22Rv1 (cell line): ENCODE results near the gene EPHA8.

ENCODE experiments used
- H3K27ac ChIP-seq: fragments of 450-650 bp; 2 replicates; pipeline ENCODE4 v1.5.1; 2017
- ZFX ChIP-seq: fragments of 450-650 bp; IDR thresholded peaks from 2 replicates; pipeline ENCODE4 v1.6.1; 2017; ENCODE audit warnings: antibody characterized with exemption, borderline replicate concordance
- TF ChIP-seq, protein P1 (sequence below): fragments of 450-650 bp; IDR thresholded peaks from 2 replicates; pipeline ENCODE4 v1.5.1; 2017; ENCODE audit warnings: mild to moderate bottlenecking

Gene EPHA8

DNA sequence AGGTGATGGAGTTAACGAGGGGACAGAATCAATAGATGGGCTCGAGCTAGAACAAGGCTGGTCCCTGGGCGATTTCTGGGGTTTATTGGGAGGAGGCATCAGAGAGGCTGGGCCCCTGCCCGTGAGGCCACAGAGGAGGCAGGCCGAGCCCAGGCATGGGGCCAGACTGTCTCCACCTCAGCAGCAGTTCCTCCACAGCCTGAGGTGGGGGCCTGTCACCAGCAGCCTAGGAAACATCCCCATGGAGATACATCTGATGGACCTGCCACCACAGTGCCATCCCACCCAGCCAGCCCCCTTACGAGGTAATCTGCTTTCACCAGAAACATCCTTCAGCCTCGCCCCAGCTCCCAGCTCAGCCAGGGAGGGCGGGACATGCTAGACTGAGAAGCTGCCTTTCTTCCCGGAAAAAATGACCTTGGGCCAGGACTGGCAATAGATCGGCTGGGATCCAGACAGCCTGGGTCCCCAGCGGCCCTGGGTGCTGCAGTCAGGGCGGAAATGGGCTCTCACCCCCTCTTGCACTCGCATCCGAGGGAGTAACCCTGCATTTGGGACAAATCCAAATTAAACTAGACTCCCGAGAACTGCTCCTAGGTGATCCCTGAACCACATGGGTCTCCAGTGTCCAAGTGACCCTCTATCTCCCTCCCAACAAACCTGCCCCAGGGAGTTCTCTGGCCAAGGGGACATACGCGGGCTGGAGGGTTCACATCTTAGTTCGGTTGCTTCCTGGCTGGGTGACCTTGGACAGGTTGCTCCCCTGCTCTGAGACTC is 10.0 kb upstream of the EPHA8 start:
- H3K27ac ChIP-seq = no peak overlapping the region
- no peak for TF ChIP-seq ZFX
- TF ChIP-seq, protein P1, sequence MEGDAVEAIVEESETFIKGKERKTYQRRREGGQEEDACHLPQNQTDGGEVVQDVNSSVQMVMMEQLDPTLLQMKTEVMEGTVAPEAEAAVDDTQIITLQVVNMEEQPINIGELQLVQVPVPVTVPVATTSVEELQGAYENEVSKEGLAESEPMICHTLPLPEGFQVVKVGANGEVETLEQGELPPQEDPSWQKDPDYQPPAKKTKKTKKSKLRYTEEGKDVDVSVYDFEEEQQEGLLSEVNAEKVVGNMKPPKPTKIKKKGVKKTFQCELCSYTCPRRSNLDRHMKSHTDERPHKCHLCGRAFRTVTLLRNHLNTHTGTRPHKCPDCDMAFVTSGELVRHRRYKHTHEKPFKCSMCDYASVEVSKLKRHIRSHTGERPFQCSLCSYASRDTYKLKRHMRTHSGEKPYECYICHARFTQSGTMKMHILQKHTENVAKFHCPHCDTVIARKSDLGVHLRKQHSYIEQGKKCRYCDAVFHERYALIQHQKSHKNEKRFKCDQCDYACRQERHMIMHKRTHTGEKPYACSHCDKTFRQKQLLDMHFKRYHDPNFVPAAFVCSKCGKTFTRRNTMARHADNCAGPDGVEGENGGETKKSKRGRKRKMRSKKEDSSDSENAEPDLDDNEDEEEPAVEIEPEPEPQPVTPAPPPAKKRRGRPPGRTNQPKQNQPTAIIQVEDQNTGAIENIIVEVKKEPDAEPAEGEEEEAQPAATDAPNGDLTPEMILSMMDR = no peak

DNA sequence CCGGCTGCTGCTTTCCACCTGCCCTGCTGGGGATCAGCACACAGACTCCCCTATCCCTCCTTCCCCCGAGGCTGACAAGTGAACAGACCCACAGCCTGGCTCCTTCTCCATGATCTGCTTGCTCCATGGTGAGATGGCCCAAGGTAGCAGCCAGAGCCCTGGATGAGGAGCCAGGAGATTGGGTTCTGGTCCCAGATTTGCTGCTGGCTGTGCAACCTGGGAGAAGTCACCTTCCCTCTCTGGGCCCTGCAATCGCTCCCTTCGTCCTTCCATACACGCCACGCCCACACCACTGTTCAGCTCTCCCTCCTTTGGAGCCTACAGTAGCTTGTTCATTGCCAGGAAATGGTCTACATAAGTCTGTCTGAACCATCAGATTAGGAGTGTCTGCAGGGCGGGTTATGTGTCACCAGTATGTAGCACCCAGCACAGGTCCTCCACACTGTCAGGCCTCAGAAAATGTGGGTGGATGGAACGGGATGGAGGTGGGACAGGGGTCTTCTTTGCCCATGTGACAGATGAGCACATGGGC is 9.2 kb upstream of the EPHA8 start:
- H3K27ac ChIP-seq = no peak overlapping the region
- no peak for TF ChIP-seq ZFX
- TF ChIP-seq, protein P1 = no peak

DNA sequence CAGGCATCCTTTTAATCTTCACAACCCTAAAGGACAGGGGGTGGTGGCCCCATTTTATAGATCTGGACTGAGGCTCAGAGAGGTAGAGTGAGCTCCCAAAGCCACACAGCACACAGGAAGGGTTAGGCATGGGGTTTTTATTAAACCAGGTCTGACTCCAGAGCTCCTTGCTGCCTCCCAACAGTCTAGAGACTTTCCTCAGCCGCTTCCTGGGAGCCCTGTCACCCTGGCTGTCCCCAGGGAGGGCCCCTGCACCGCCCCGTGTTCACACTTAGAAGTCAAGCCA is 8.0 kb upstream of the EPHA8 start:
- TF ChIP-seq, protein P1 = no peak
- TF ChIP-seq ZFX = no peak
- no peak overlapping the region for H3K27ac ChIP-seq

DNA sequence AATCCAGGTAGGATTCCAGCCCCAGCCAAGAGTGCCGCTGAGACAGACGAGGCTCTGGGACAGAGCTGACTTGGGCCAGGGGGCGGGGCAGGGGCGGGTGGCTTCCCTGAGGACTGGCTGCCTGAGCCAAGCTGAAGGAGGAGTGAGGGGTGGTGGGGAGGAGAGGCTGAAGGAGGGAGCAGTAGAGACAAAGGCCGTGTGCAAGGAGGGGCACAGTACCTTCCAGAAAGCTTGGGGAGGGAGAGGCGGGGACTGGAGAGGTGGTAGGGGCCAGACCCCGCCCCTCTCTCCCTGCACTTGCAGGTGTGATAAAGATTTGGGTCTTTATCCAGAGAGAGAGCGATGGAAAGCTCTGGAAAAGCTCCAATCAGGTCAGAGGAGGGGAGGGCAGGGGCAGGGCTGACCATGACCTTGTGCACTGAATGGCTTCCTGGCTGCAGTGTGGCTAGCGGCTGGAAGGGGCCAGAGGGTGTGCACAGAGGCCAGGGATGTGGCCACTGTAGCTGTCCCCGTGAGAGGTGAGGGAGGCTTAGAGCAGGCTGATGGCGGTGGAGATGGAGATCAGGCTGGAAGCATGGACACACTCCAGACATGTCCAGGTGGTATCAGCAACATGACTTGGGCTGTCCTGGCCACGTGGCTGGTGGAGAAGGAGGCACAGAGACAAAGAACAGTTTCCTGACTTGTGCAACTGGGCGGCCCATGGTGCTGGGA is 6.7 kb upstream of the EPHA8 start:
- H3K27ac ChIP-seq = no peak overlapping the region
- no peak for TF ChIP-seq ZFX
- TF ChIP-seq, protein P1 = no peak

DNA sequence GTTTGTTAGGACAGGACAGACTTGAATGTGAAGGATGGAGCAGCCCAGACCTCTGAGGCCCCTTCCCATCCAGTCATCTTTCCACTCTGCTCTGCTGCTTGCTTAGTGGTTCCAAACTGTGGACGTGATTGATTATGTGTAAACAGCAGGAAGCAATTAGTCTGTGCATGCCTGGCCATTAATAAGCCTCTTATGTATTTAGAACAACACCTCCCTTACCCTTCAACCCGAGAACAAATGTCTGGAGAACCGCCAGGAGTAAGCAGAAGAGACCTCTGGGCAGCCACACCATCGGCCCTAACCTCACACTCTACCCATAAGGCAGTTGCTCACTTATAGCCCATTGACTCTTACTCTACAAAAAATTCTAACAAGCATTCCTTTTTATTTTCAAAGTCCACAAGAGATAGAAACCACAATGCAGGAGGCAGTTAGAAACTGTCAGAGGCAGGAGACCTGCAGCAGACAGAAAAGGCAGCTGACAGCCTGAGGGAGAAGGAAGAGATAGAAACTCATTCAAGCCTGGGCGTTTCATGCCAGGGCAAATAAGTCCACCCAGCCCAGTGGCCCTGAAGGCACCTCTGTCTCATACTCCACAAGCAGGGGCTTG is 5.8 kb upstream of the EPHA8 start:
- no peak for TF ChIP-seq ZFX
- TF ChIP-seq, protein P1 = no peak

DNA sequence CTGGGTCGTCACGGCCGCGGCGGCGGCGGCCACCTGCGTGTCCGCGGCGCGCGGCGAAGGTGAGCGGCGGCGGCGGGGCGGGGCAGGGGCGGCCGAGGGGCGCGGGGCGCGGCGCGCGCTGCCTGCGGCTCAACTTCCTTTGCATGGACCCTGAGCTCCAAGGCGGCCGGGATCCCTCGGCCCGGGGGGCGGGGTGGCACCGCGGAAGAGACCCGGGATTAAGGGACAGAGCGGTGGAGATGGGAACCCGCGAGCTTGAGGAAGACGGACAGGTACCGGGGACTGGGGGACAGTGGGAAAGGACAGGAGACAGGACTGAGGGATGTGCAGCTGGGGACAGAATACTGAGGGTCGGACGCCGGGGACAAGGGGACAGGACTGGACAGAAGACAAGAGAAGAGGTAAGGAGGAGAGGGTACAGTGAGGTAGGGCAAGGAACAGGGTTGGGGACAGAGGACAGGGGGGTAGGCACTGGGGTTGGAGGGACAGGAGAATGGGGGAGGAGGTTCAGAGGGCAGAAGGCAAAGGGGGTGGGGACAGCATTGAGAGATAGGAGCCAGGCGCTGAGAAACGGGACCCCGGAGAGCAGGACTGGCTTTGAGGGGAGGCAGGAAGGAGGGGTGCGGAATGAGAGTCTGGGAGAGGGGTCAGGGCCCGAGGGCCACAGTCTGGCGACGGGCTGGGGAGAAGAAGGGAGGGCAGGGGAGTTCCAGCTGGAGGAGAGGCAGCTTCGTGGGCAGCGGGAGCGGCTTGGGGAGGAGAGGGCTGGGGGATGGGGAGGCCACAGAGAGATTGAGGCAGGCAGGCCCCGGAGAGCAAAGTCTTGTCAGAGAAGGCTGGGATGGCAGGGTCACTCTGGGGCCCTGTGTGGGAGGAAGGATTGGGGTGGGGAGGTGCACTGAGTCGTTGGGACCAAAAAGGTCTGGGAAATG is 648 bp downstream of the EPHA8 start:
- no peak for TF ChIP-seq ZFX
- TF ChIP-seq, protein P1 = no peak

More for the DNA sequence above, 5.8 kb upstream of the EPHA8 start:
- H3K27ac ChIP-seq = no peak overlapping the region

More for the DNA sequence above, 648 bp downstream of the EPHA8 start:
- H3K27ac ChIP-seq = no peak overlapping the region
